Lung (tissue), 12 donors: Measurements from ENCODE around the gene RASSF10. TPM values are rescaled to one million over a fixed set of nuclear protein-coding genes. Genes with fewer than 3 reads are reported as not detected.
A peak's percentile ranks its signal among the peaks of the same experiment; 100 is the strongest.

ENCODE experiments used
- ATAC-seq: fragments of 200-7000 bp; cut with Tn5 transposase; one replicate; pipeline ENCODE4 v1.9.1; 2020; ENCODE audit warnings: moderate number of reproducible peaks; ENCODE audit not compliant: insufficient read depth, low FRiP score
- DNase-seq, 3 donors: peaks; one replicate each; pipeline ENCODE4 v3.0.0-alpha.2; 2013 to 2017
- H3K27ac ChIP-seq, 2 donors: one replicate each; pipeline ENCODE4 v1.5.1; 2013; ENCODE audit warnings: mild to moderate bottlenecking in 2 of 2, moderate library complexity in 2 of 2, control low read depth in 1 of 2, inconsistent platforms in 1 of 2, low read depth in 1 of 2, low read length in 1 of 2
- H3K27me3 ChIP-seq, 3 donors: one replicate each; pipeline ENCODE4 v1.5.1; 2013; ENCODE audit warnings: low read length in 2 of 3; ENCODE audit not compliant: control insufficient read depth in 3 of 3, insufficient read depth in 3 of 3
- H3K36me3 ChIP-seq, 4 donors: one replicate each; pipeline ENCODE4 v1.5.1; 2013; ENCODE audit warnings: low read length in 4 of 4, mild to moderate bottlenecking in 1 of 4, moderate library complexity in 1 of 4; ENCODE audit not compliant: control insufficient read depth in 4 of 4, insufficient read depth in 4 of 4
- H3K4me1 ChIP-seq, 5 donors: one replicate each; pipeline ENCODE4 v1.5.1; 2013; ENCODE audit warnings: low read length in 5 of 5, mild to moderate bottlenecking in 2 of 5, moderate library complexity in 1 of 5; ENCODE audit not compliant: control insufficient read depth in 5 of 5, insufficient read depth in 5 of 5
- H3K4me3 ChIP-seq: one replicate; pipeline ENCODE4 v1.5.1; 2013; ENCODE audit warnings: mild to moderate bottlenecking, control low read depth, moderate library complexity
- H3K9ac ChIP-seq, 2 donors: one replicate each; pipeline ENCODE4 v1.5.1; 2013; ENCODE audit warnings: low read length in 2 of 2, control low read depth in 1 of 2; ENCODE audit not compliant: insufficient read depth in 1 of 2
- H3K9me3 ChIP-seq, 4 donors: one replicate each; pipeline ENCODE4 v1.5.1; 2013; ENCODE audit warnings: low read length in 3 of 4, mild to moderate bottlenecking in 1 of 4, moderate library complexity in 1 of 4; ENCODE audit not compliant: control insufficient read depth in 4 of 4, insufficient read depth in 3 of 4
- WGBS, 2 donors: extraction: QIAGEN DNeasy Blood & Tissue Kit; methylation state at CpG; one replicate each; pipeline ENCODE4 v1.1.7; 2013; 5-methylcytosine and 5-hydroxymethylcytosine counted together
- polyA plus RNA-seq, 2 donors: library from polyadenylated mRNA; stranded (reverse); fragments of 200-250 nt; gene quantifications; one replicate each; pipeline ENCODE4 v1.2.1, GENCODE V29; 2013
- total RNA-seq, 2 donors: library from RNA; depleted of rRNA in 1 of 2; stranded (reverse); fragments of >200 nt in 1 of 2; gene quantifications; one replicate each; pipeline ENCODE4 v1.2.1, GENCODE V29; 2014 to 2021
- TF ChIP-seq, protein P1 (sequence below): IDR thresholded peaks from 2 replicates; pipeline ENCODE4 v1.5.1; 2012; ENCODE audit warnings: mild to moderate bottlenecking; ENCODE audit errors: control extremely low read depth, extremely low read depth
- donor health status: control.
- donor health status: control.
- donor health status: Bipolar disorder and iron deficiency.
- donor health status: healthy.
- donor health status: DM: yes; HTN: yes; CAD: no.

The RASSF10 gene
- total and polyA plus RNA-seq, 4 donors = 1.7 to 12.2 (median 6.1) TPM

DNA sequence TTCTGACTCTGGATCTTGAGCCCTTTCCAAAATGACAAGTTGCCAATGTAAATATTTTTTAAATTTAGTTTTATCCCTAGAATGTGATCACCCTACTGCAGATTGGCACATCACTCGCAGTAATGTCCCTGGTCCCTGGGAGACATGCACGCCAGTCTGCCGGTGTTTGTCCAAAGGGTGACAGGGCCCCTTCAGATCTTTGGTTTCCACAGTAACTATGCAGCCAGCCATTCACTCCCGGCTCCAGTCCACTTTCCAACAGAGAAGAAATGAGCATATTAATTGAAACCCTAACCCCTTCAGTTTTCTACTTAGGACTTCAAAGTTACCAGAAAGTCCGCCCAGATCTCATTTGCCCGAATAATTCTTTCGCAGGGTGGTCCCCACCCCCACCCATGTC lies 25.8 kb upstream of the RASSF10 start:
- no peak overlapping the region for H3K9ac ChIP-seq
- H3K4me1 ChIP-seq = peaks cover 0 to 6% (median 0%) of the 10 kb centered on the region in 5 donors
- TF ChIP-seq, protein P1, sequence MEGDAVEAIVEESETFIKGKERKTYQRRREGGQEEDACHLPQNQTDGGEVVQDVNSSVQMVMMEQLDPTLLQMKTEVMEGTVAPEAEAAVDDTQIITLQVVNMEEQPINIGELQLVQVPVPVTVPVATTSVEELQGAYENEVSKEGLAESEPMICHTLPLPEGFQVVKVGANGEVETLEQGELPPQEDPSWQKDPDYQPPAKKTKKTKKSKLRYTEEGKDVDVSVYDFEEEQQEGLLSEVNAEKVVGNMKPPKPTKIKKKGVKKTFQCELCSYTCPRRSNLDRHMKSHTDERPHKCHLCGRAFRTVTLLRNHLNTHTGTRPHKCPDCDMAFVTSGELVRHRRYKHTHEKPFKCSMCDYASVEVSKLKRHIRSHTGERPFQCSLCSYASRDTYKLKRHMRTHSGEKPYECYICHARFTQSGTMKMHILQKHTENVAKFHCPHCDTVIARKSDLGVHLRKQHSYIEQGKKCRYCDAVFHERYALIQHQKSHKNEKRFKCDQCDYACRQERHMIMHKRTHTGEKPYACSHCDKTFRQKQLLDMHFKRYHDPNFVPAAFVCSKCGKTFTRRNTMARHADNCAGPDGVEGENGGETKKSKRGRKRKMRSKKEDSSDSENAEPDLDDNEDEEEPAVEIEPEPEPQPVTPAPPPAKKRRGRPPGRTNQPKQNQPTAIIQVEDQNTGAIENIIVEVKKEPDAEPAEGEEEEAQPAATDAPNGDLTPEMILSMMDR = no peak
- no peaks in the 10 kb centered on the region for H3K9me3 ChIP-seq
- no peaks in the 10 kb centered on the region for H3K27me3 ChIP-seq
- ATAC-seq = no peak
- H3K4me3 ChIP-seq = no peak overlapping the region
- WGBS, 2 donors = 79 to 84% methylated on average over 7 of the region's 7 CpGs
- no peak overlapping the region for H3K27ac ChIP-seq
- H3K36me3 ChIP-seq = no peaks in the 10 kb centered on the region
- DNase-seq = peak in 1 of 3 donors; percentile 32

GRCh38 chr11:12986194-12986898 lies 22.8 kb upstream of the RASSF10 start:
- ATAC-seq (no peak), DNase-seq (peak in 2 of 3 donors; percentile 26 to 48)
- Histone ChIP-seq H3K27me3 (no peaks in the 10 kb centered on the region), H3K4me1 (peaks cover 0 to 6% (median 0%) of the 10 kb centered on the region in 5 donors), H3K4me3 (no peak overlapping the region), H3K27ac (no peak overlapping the region), H3K36me3 (no peaks in the 10 kb centered on the region), H3K9ac (peak overlapping the region in 1 of 2 donors; percentile 24), H3K9me3 (no peaks in the 10 kb centered on the region)
- TF ChIP-seq, protein P1 = no peak
- WGBS, 2 donors = 86 to 91% methylated on average over 8 of the region's 8 CpGs

DNA sequence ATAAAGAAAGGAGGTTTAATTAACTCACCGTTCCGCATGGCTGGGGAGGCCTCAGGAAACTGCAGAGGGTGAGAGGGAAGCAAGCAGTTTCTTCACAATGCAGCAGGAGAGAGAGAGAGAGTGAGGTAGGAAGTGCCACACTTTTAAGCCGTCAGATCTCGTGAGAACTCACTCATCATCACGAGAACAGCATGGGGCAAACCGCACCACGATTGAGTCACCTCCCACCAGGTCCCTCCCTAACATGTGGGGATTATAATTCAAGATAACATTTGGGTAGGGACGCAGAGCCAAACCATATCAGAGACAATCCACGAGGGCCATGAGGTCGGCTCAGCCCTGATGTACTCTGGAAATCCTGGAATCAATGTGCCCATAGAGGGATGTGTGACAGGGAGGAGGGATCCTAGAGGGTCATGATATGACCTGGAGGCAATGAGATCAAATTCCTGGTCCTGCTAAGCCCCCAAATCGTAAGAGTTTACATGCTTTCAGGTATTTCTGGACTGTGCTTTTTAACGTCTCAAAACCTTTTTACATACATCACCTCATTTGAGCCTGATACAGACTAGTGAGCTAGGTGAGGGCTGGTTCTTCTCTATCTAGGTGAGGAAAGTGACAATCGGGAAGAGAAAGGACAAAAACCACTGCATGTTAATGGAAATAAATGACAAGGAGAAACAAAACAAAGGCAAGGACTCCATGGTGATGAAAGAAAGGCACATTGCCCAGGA lies 19.5 kb upstream of the RASSF10 start:
- TF ChIP-seq, protein P1 = no peak
- Histone ChIP-seq H3K4me3 (no peak overlapping the region), H3K27me3 (no peaks in the 10 kb centered on the region), H3K9me3 (no peaks in the 10 kb centered on the region), H3K9ac (no peak overlapping the region), H3K36me3 (no peaks in the 10 kb centered on the region), H3K27ac (no peak overlapping the region), H3K4me1 (peaks cover 0 to 6% (median 0%) of the 10 kb centered on the region in 5 donors)
- ATAC-seq = no peak
- no peak for DNase-seq
- WGBS, 2 donors = 67 to 69% methylated on average over 13 of the region's 13 CpGs
